ENCODE measurements around the gene WSB1.
"Not testable (repeated sequence)": the region's sequence is repeated elsewhere in the genome, so short reads cannot be mapped to it uniquely, and the experiment has no call there.

The WSB1 gene

GRCh38 chr17:27318228-27318627 is 24.3 kb downstream of the WSB1 start:
- peak; percentile 11 for DNase-seq

GRCh38 chr17:27318633-27319032 is 24.7 kb downstream of the WSB1 start:
- no peak for DNase-seq

GRCh38 chr17:27319541-27320221 is 25.8 kb downstream of the WSB1 start:
- DNase-seq: no peak

- no peak for DNase-seq
Measured at GRCh38 chr17:27320222-27320560, 26.3 kb downstream of the WSB1 start.

- no peak for DNase-seq
Measured at GRCh38 chr17:27321372-27321771, 27.5 kb downstream of the WSB1 start.

GRCh38 chr17:27322026-27322425 is 28.1 kb downstream of the WSB1 start:
- no peak for DNase-seq

GRCh38 chr17:27322690-27323508 is 29.0 kb downstream of the WSB1 start:
- DNase-seq: no peak

GRCh38 chr17:27323538-27324215 is 29.8 kb downstream of the WSB1 start:
- DNase-seq: no peak

- no peak for DNase-seq
Measured at GRCh38 chr17:27324771-27325339, 30.9 kb downstream of the WSB1 start.

- DNase-seq: no peak
Measured at GRCh38 chr17:27326051-27326450, 32.1 kb downstream of the WSB1 start.

GRCh38 chr17:27326585-27326984 is 32.7 kb downstream of the WSB1 start:
- DNase-seq: no peak

- DNase-seq: no peak
Measured at GRCh38 chr17:27327397-27327796, 33.5 kb downstream of the WSB1 start.

GRCh38 chr17:27327871-27328270 is 34.0 kb downstream of the WSB1 start:
- DNase-seq: no peak

GRCh38 chr17:27328686-27329085 is 34.8 kb downstream of the WSB1 start:
- DNase-seq: not testable (repeated sequence)

- DNase-seq: no peak
Measured at GRCh38 chr17:27329146-27329805, 35.4 kb downstream of the WSB1 start.

GRCh38 chr17:27332047-27332393 is 38.1 kb downstream of the WSB1 start:
- no peak for DNase-seq

GRCh38 chr17:27332485-27333409 is 38.8 kb downstream of the WSB1 start:
- peak; percentile 96 for DNase-seq

GRCh38 chr17:27333410-27333980 is 39.6 kb downstream of the WSB1 start:
- no peak for DNase-seq

- no peak for DNase-seq
Measured at GRCh38 chr17:27336184-27336583, 42.3 kb downstream of the WSB1 start.

GRCh38 chr17:27338536-27338985 is 44.6 kb downstream of the WSB1 start:
- no peak for DNase-seq

- DNase-seq: no peak
Measured at GRCh38 chr17:27339198-27339835, 45.4 kb downstream of the WSB1 start.
